Suppressor macrophage treated with lipopolysaccharide for 4 hours (primary cell): ENCODE results near the gene GALNT1.
A peak's percentile ranks its signal among the peaks of the same experiment; 100 is the strongest.

Source experiments
- DNase-seq: peaks from one replicate; pipeline ENCODE4 v3.0.0-alpha.2; 2020

GALNT1 gene

DNA sequence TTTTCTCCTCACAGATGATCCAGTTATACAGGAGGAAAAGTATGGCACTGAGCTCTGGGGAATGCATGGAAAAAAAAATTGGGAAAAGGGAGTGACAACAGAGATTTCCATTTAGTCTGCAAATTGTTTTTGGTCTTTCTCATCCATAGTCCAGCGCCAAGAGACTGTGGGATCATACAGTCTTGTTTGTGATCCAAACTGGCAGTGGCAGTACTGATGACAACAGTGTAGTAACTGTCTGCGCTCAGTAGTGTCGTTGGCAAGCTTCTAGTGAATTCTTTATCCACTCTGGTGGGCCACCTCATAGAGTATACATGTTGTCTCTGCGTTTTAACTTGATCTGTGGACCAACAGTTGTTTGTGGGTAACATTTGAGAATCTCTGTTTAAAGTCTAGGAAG is 37.9 kb downstream of the GALNT1 start:
- DNase-seq: no peak

- DNase-seq: no peak
Observed at GRCh38 chr18:35619941-35620340, 38.4 kb downstream of the GALNT1 start.

- peak; percentile 12 for DNase-seq
Observed at GRCh38 chr18:35620765-35621164, 39.2 kb downstream of the GALNT1 start.

GRCh38 chr18:35623255-35623654 is 41.7 kb downstream of the GALNT1 start:
- peak; percentile 22 for DNase-seq

- peak; percentile 53 for DNase-seq
Observed at GRCh38 chr18:35624146-35624545, 42.6 kb downstream of the GALNT1 start.

DNA sequence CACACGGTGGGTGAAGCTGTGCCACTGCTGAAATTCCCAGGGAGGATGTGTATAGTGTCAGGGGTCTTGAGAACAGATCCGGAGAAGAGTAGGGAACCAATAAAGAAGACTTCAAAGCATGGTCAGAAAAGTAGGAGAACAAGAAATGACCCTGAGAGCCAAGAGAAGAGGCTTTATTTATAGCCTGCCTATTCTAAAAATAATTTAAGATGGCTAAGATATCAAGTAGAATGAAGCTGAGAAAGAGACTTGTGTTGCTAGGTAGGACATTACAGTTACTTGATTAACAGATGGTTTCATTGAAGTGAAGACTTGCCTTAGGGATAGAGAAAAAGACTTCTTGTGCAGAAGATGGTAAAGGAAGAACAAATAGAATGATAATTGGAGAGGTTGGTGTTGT is 43.7 kb downstream of the GALNT1 start:
- DNase-seq: no peak

DNA sequence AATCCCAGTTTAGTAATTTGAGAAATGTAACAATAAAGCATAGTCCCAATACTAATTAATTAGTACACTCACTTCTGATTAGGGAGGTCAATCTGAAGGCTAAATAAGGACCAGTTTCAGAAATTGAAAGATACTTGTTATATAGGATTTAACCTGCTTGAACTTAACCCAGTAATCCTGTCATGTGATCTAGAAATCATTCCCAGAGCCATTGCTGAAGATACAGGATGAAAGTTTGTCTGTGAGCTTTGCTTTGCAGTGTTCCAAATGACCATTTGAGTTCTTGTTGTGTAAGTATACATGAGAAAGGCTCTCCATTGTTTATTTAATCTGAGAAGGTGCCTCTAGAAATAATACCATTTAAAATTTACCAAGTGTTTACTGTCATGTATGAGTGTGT is 52.2 kb downstream of the GALNT1 start:
- DNase-seq: no peak

DNA sequence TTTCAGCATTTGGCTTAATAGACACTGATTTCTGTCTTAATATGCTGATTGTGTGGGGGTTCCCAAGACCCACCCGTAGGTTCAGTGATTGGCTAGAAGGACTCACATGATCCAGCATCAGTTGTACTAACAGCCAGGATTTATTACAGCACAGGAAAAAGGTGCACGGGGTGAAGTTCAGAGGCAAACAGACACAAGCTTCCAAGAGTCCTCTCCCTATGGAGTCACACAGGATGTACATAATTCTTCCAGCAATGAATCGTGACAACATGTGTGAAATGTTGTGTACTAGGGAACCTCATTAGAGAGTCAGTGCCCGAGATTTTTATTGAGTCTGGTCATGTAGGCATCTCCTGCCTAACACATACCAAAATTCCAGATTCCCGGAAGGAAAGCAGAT is 52.8 kb downstream of the GALNT1 start:
- no peak for DNase-seq

DNA sequence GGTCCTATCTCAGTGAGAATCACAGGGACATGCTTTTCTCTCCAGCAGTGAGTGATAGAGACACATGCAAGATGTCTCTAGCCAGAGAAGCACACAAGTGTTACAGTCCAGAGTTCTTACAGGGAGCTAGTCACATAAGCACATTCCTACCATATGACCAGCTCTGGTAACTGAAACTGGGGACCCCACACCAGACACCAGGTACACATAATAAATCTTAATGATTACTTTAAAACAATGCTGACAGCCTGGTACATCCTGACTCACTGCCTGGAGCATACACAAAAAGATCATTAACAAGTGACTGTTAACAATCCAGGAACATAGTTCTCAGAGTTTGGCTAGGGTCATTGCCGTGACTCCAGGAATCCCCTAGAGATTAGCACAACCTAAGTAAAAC is 53.6 kb downstream of the GALNT1 start:
- DNase-seq: no peak

- no peak for DNase-seq
Observed at GRCh38 chr18:35637227-35637626, 55.7 kb downstream of the GALNT1 start.

DNA sequence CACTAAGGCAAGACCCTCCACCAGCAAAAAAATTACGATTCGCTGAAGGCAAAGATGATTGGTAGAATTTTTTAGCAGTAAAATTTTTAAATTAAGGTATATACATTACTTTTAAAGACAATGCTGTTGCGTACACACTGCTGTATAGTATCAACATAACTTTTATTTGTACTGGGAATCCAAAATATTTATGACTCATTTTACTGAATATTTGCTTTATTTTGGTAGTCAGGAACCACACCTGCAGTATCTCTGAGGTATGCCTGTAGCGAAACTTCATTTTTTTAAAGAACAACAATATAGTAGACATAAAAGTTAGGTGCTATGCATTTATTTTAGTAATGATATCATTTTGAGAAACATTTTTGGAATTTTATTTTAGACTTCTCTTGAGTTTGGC is 57.8 kb downstream of the GALNT1 start:
- DNase-seq: no peak

DNA sequence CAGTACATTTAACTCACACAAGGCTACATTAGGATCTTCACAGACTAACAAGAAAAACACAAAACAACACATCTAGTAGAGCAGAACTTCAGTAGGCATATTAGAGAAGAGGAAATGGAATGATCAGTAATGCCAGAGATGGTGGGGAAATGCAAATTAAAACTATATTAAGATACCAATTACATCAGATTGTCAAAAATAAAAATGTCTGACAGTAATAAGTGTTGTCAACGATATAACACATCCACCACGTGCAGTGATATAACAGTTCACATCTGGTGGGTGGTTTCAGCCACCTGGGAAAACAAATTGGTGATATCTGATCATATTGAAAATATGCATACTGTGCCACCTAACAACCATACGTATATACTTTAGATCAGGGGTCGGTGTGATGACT is 59.9 kb downstream of the GALNT1 start:
- no peak for DNase-seq

DNA sequence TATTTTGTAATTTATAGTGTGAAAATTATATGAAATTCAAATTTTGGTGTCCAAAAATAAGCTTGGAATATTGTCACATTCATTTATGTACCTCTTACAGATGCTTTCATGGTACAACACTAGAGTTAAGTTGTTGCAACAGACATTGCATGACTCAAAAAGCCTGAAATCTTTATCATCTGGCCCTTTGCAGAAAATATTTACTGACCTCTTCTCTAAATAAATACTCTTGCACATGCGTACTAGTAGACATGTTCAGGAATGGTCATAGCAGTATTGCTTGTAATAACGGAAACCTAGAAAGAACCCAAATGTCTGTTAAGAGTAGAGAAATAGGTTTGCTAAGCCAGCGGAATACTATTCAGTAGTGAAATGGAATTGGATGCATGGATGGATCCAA is 60.4 kb downstream of the GALNT1 start:
- no peak for DNase-seq

DNA sequence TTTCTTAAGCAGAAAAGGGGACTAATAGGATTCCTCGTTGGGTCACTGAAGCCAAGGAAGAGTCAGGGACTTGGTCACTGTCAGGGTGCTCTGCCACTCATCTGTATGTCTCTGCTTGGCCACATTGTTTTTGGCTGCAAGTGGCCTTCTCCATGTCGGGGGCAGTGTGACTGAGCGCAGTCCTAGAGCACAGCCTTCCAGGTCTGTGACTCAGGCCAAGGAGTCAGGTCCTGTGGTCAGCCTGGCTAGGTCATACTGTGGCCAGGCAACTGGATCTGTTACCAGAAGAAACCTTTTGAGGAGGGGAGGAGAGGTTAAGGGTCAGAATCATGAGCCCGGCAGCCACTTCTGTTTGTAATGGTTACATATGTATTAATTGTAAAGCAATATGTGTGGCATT is 61.3 kb downstream of the GALNT1 start:
- no peak for DNase-seq

DNA sequence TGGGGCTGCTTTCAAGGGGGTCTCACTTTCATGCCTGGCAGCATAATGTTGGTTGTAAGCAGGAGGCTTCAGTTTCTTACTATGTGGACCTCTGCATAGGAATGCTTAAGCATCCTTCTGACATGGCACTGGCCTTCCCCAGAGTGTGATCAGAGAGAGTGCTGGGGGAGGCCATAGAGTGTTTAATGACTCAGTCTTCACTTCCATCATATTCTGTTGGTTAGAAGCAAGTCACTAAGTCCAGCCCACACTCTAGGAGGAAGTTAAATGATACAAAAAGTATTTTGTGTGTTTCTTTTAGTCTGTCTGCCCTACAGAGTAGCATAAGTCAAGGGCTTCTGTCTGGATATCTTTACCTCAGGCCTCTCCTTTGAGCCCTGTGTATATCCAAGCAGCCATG is 64.9 kb downstream of the GALNT1 start:
- peak; percentile 19 for DNase-seq

DNA sequence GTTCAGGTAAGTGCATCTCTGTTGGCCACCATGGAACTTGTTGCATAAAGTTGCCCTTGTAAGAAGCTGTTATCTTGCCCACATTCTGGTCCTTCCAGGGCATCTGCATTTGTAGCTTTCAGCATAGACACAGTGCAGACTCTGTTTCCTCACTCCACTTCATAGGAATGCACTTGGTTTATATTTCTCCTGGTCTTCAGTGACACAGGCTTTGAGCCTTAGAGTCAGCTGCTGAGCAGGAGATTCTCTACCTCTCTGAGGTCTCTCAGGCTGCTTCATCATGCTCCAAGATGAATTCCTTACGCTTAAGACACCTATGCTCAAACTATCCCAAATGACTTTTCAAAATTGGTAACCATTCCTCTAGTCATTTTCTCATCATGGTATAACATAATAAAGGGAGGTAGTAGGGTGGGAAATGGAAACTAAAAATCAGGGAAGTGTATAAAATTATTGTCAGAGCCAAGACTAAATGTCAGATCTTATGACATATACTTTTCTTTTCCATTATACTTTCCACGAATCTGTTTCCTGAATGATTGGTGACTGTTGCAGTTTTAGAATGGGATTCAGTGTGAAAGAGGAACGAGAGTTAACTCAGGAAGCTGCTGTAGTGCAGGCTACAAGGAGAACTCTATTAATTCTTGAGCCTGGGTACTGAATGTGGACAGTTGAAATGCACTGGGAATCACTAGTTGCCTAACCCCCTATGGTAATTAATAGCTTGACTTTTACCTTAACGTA is 72.0 kb downstream of the GALNT1 start:
- DNase-seq: peak; percentile 73

DNA sequence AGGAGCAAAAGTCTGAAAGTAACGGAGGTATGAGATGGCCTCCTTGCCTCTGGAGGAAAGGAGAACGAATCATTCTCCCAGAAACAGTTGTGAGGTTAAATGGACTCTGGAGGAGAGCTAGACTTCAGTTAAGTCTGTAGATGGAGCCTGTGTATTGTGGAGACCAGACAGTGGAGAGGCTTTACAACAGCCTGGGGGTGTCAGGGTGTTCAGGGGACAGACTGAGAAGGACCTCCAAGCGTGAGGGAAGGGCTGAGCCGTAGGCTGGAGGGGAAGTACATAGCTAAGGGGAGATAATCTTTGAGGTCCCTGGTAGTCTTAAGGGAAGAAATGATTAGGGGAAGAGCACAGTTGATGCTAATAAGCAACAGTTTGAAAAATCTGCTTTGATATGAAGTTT is 76.6 kb downstream of the GALNT1 start:
- no peak for DNase-seq

DNA sequence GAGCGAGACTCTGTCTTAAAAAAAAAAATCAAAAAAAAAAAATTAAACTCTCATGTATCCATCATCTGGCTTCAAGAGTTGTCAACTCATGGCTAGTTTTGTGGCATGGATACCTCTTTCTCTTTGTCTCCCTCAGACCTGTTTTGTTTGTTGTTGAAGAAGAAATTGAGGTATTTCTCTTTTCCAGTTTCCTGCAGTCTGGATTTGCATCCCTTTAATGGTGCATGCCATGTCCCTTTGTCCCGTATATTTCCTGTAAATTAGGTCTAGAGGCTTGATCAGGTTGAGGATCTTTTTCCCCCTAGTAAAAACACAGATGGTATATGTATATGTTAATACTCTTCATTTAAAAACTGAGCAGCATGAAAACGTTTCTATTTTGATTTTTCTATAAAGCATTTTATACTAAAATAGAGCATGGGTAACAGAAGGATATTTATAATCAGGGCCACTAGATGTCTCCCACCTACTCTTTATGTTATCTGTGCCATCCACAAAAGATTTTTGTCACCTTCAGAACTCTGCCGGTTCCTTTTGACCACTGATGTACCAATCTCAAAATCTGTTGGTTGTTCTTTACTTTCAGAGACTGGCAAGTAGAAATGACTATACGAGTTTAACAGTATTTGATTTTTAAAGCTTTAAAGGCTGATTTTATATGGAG is 80.1 kb downstream of the GALNT1 start:
- DNase-seq: no peak

GRCh38 chr18:35662293-35663062 is 80.9 kb downstream of the GALNT1 start:
- no peak for DNase-seq

- DNase-seq: no peak
Observed at GRCh38 chr18:35671966-35672603, 90.5 kb downstream of the GALNT1 start.

- no peak for DNase-seq
Observed at GRCh38 chr18:35672897-35673296, 91.4 kb downstream of the GALNT1 start.

- DNase-seq: no peak
Observed at GRCh38 chr18:35673682-35674081, 92.1 kb downstream of the GALNT1 start.

- DNase-seq: no peak
Observed at GRCh38 chr18:35680139-35680551, 98.6 kb downstream of the GALNT1 start.
